WTC11 (cell line): ENCODE data around the gene PAPPA2. TPM values are rescaled to one million over a fixed set of nuclear protein-coding genes. Genes with fewer than 3 reads are reported as not detected.

Source experiments
- ATAC-seq: fragments of 200-7000 bp; cut with Tn5 transposase; 2 replicates; pipeline ENCODE4 v1.10.0; 2021; ENCODE audit warnings: mild to moderate bottlenecking, moderate library complexity
- CTCF ChIA-PET: fragments of 300-600 bp; sonication (Branson Sonifier 250); formaldehyde crosslinking; loops from one replicate; lab custom pipeline; 2021; ENCODE audit warnings: antibody characterized with exemption; lab: Charles Lee
- POLR2A ChIA-PET: fragments of 350-600 bp; sonication (Branson Sonifier 250); formaldehyde crosslinking; loops from one replicate; lab custom pipeline; 2021; ENCODE audit warnings: antibody characterized with exemption; lab: Charles Lee
- DNase-seq: peaks from one replicate; pipeline ENCODE4 v3.0.0; 2021; ENCODE audit warnings: low spot score
- H3K27ac Mint-ChIP-seq: 2 replicates; pipeline ENCODE4 v1.8.0; 2021; ENCODE audit warnings: mixed read lengths
- H3K27me3 Mint-ChIP-seq: 2 replicates; pipeline ENCODE4 v1.8.0; 2021; ENCODE audit warnings: low read depth, mild to moderate bottlenecking, moderate library complexity, mixed read lengths
- H3K36me3 Mint-ChIP-seq: 2 replicates; pipeline ENCODE4 v1.8.0; 2021; ENCODE audit warnings: mixed read lengths
- H3K4me1 Mint-ChIP-seq: 2 replicates; pipeline ENCODE4 v1.8.0; 2022; ENCODE audit warnings: mixed read lengths
- H3K4me3 Mint-ChIP-seq: 2 replicates; pipeline ENCODE4 v1.8.0; 2021; ENCODE audit warnings: mild to moderate bottlenecking, moderate library complexity, mixed read lengths
- H3K9me3 Mint-ChIP-seq: 2 replicates; pipeline ENCODE4 v1.8.0; 2021; ENCODE audit warnings: mixed read lengths
- ATF6 ChIP-seq: sonication (generic); formaldehyde crosslinking; IDR thresholded peaks from 2 replicates; pipeline ENCODE4 v1.8.1; 2023; ENCODE audit warnings: mild to moderate bottlenecking, missing genetic modification reagents
- CREM ChIP-seq: sonication (generic); formaldehyde crosslinking; IDR thresholded peaks from 2 replicates; pipeline ENCODE4 v1.8.1; 2022; ENCODE audit warnings: mild to moderate bottlenecking, missing genetic modification reagents, moderate library complexity
- E2F1 ChIP-seq: sonication (generic); formaldehyde crosslinking; IDR thresholded peaks from 2 replicates; pipeline ENCODE4 v1.8.0; 2022; ENCODE audit warnings: mild to moderate bottlenecking, missing genetic modification reagents
- FOXJ3 ChIP-seq: sonication (generic); formaldehyde crosslinking; IDR thresholded peaks from 2 replicates; pipeline ENCODE4 v1.9.0; 2021; ENCODE audit warnings: missing genetic modification reagents, mild to moderate bottlenecking, borderline replicate concordance
- GRHL2 ChIP-seq: fragments of 250-450 bp; sonication (Bioruptor Pico); IDR thresholded peaks from 2 replicates; pipeline ENCODE4 v1.8.0; 2022; ENCODE audit warnings: mild to moderate bottlenecking, moderate library complexity; ENCODE audit not compliant: insufficient replicate concordance, severe bottlenecking
- HMGA2 ChIP-seq: fragments of 250-450 bp; sonication (Bioruptor Pico); IDR thresholded peaks from 2 replicates; pipeline ENCODE4 v1.4.0; 2021; ENCODE audit warnings: mild to moderate bottlenecking, moderate library complexity
- MYBL2 ChIP-seq: sonication (generic); formaldehyde crosslinking; IDR thresholded peaks from 2 replicates; pipeline ENCODE4 v1.8.1; 2023; ENCODE audit warnings: mild to moderate bottlenecking, moderate library complexity, missing genetic modification reagents
- NR1H2 ChIP-seq: sonication (generic); formaldehyde crosslinking; IDR thresholded peaks from 2 replicates; pipeline ENCODE4 v1.9.0; 2021; ENCODE audit warnings: mild to moderate bottlenecking, moderate library complexity, missing genetic modification reagents
- OVOL2 ChIP-seq: fragments of 250-450 bp; sonication (Bioruptor Pico); IDR thresholded peaks from 2 replicates; pipeline ENCODE4 v1.9.0; 2021; ENCODE audit warnings: mild to moderate bottlenecking, borderline replicate concordance
- PRDM15 ChIP-seq: sonication (generic); formaldehyde crosslinking; IDR thresholded peaks from 2 replicates; pipeline ENCODE4 v1.8.0; 2022; ENCODE audit warnings: missing genetic modification reagents
- PREB ChIP-seq: sonication (generic); formaldehyde crosslinking; IDR thresholded peaks from 2 replicates; pipeline ENCODE4 v1.8.1; 2022; ENCODE audit warnings: mild to moderate bottlenecking, missing genetic modification reagents, moderate library complexity, borderline replicate concordance
- RORB ChIP-seq: fragments of 250-450 bp; sonication (Bioruptor Pico); IDR thresholded peaks from 2 replicates; pipeline ENCODE4 v1.9.0; 2021; ENCODE audit warnings: mild to moderate bottlenecking
- SOX15 ChIP-seq: fragments of 250-450 bp; sonication (Bioruptor Pico); IDR thresholded peaks from 2 replicates; pipeline ENCODE4 v1.9.0; 2021; ENCODE audit warnings: mild to moderate bottlenecking
- STAT6 ChIP-seq: sonication (generic); formaldehyde crosslinking; conservative IDR thresholded peaks from 2 replicates; pipeline ENCODE4 v1.8.1; 2023; ENCODE audit warnings: mild to moderate bottlenecking, low read depth, missing genetic modification reagents, moderate library complexity
- TP53 ChIP-seq: sonication (generic); formaldehyde crosslinking; IDR thresholded peaks from 2 replicates; pipeline ENCODE4 v1.8.1; 2023; ENCODE audit warnings: mild to moderate bottlenecking, missing genetic modification reagents
- ZSCAN18 ChIP-seq: fragments of 250-450 bp; sonication (Bioruptor Pico); IDR thresholded peaks from 2 replicates; pipeline ENCODE4 v2.1.2; 2022; ENCODE audit warnings: mild to moderate bottlenecking, moderate library complexity
- total RNA-seq: library from RNA; stranded (reverse); gene quantifications from 3 replicates; pipeline ENCODE4 v1.2.3, GENCODE V29; 2021

Gene PAPPA2
- total RNA-seq, 1 experiment from 2014 or later, result 0.74 TPM

GRCh38 chr1:176566004-176566975, 103.3 kb downstream of the PAPPA2 start (continued):
- TF ChIP-seq GRHL2 (no peak), STAT6 (no peak)

GRCh38 chr1:176567190-176567794, 104.3 kb downstream of the PAPPA2 start:
- Mint-ChIP-seq H3K36me3 (no peaks in the 10 kb centered on the region), H3K27ac (no peak overlapping the region), H3K9me3 (no peaks in the 10 kb centered on the region), H3K4me1 (peaks cover 4% of the 10 kb centered on the region), H3K27me3 (no peaks in the 10 kb centered on the region), H3K4me3 (no peak overlapping the region)
- ChIA-PET CTCF (no interaction called here), POLR2A (no interaction called here)
- ATAC-seq (no peak), DNase-seq (no peak)
- TF ChIP-seq TP53 (CRISPR knock-in tag) (no peak), OVOL2 (no peak), CREM (CRISPR knock-in tag) (no peak), RORB (CRISPR knock-in tag) (no peak), E2F1 (no peak), FOXJ3 (CRISPR knock-in tag) (no peak), MYBL2 (CRISPR knock-in tag) (no peak), PRDM15 (CRISPR knock-in tag) (no peak), ZSCAN18 (CRISPR knock-in tag) (no peak), ATF6 (no peak), HMGA2 (CRISPR knock-in tag) (no peak), NR1H2 (CRISPR knock-in tag) (no peak), SOX15 (no peak), PREB (CRISPR knock-in tag) (no peak)
